SU-DHL-6 (cell line): ENCODE measurements around the gene PPP6R2.

Source experiments
- CTCF ChIP-seq: fragments of 200-600 bp; sonication (generic); IDR thresholded peaks from one replicate; pipeline ENCODE4 v1.5.1; 2017; ENCODE audit warnings: antibody characterized with exemption, mild to moderate bottlenecking, low read length, moderate library complexity; ENCODE audit not compliant: insufficient read depth, poor library complexity, severe bottlenecking
- EZH2phosphoT487 ChIP-seq: fragments of 200-600 bp; sonication (generic), shearing (Covaris generic); conservative IDR thresholded peaks from 2 replicates; pipeline ENCODE4 v1.6.1; 2018; ENCODE audit warnings: mild to moderate bottlenecking, antibody characterized with exemption, low read length, moderate library complexity, mixed read lengths

DNA sequence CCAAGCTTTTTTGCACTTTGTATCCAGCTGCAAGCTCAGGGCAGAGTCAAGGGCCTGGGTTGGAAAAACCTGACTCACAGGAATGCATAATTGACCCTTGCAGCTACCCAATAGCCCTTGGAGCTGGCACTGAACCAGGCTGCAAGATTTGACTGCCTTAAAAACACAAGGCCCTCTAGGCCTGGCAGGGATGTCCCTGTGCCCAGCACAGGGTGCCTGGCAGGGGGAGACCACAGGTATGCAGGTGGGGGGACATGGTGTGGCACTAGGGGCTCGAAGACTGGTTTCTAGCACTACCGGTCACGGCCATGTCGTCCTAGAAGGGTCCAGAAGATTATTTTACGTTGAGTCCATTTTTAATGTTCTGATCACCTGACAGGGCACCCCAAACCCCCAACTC is 101.5 kb downstream of the PPP6R2 start:
- TF ChIP-seq CTCF, result no peak
- no peak for TF ChIP-seq EZH2phosphoT487
